Lung (tissue), 12 donors: ENCODE results near the gene LPAR1. TPM values are rescaled to one million over a fixed set of nuclear protein-coding genes. Genes with fewer than 3 reads are reported as not detected.

ENCODE experiments used
- ATAC-seq: fragments of 200-7000 bp; cut with Tn5 transposase; one replicate; pipeline ENCODE4 v1.9.1; 2020; ENCODE audit warnings: moderate number of reproducible peaks; ENCODE audit not compliant: insufficient read depth, low FRiP score
- DNase-seq, 3 donors: peaks; one replicate each; pipeline ENCODE4 v3.0.0-alpha.2; 2013 to 2017
- H3K27ac ChIP-seq, 2 donors: one replicate each; pipeline ENCODE4 v1.5.1; 2013; ENCODE audit warnings: mild to moderate bottlenecking in 2 of 2, moderate library complexity in 2 of 2, control low read depth in 1 of 2, inconsistent platforms in 1 of 2, low read depth in 1 of 2, low read length in 1 of 2
- H3K27me3 ChIP-seq, 3 donors: one replicate each; pipeline ENCODE4 v1.5.1; 2013; ENCODE audit warnings: low read length in 2 of 3; ENCODE audit not compliant: control insufficient read depth in 3 of 3, insufficient read depth in 3 of 3
- H3K36me3 ChIP-seq, 4 donors: one replicate each; pipeline ENCODE4 v1.5.1; 2013; ENCODE audit warnings: low read length in 4 of 4, mild to moderate bottlenecking in 1 of 4, moderate library complexity in 1 of 4; ENCODE audit not compliant: control insufficient read depth in 4 of 4, insufficient read depth in 4 of 4
- H3K4me1 ChIP-seq, 5 donors: one replicate each; pipeline ENCODE4 v1.5.1; 2013; ENCODE audit warnings: low read length in 5 of 5, mild to moderate bottlenecking in 2 of 5, moderate library complexity in 1 of 5; ENCODE audit not compliant: control insufficient read depth in 5 of 5, insufficient read depth in 5 of 5
- H3K4me3 ChIP-seq: one replicate; pipeline ENCODE4 v1.5.1; 2013; ENCODE audit warnings: mild to moderate bottlenecking, control low read depth, moderate library complexity
- H3K9ac ChIP-seq, 2 donors: one replicate each; pipeline ENCODE4 v1.5.1; 2013; ENCODE audit warnings: low read length in 2 of 2, control low read depth in 1 of 2; ENCODE audit not compliant: insufficient read depth in 1 of 2
- H3K9me3 ChIP-seq, 4 donors: one replicate each; pipeline ENCODE4 v1.5.1; 2013; ENCODE audit warnings: low read length in 3 of 4, mild to moderate bottlenecking in 1 of 4, moderate library complexity in 1 of 4; ENCODE audit not compliant: control insufficient read depth in 4 of 4, insufficient read depth in 3 of 4
- WGBS, 2 donors: extraction: QIAGEN DNeasy Blood & Tissue Kit; methylation state at CpG; one replicate each; pipeline ENCODE4 v1.1.7; 2013; 5-methylcytosine and 5-hydroxymethylcytosine counted together
- polyA plus RNA-seq, 2 donors: library from polyadenylated mRNA; stranded (reverse); fragments of 200-250 nt; gene quantifications; one replicate each; pipeline ENCODE4 v1.2.1, GENCODE V29; 2013
- total RNA-seq, 2 donors: library from RNA; depleted of rRNA in 1 of 2; stranded (reverse); fragments of >200 nt in 1 of 2; gene quantifications; one replicate each; pipeline ENCODE4 v1.2.1, GENCODE V29; 2014 to 2021
- TF ChIP-seq, protein P1 (sequence below): IDR thresholded peaks from 2 replicates; pipeline ENCODE4 v1.5.1; 2012; ENCODE audit warnings: mild to moderate bottlenecking; ENCODE audit errors: control extremely low read depth, extremely low read depth
- donor health status: control.
- donor health status: control.
- donor health status: Bipolar disorder and iron deficiency.
- donor health status: healthy.
- donor health status: DM: yes; HTN: yes; CAD: no.

LPAR1 gene
- total and polyA plus RNA-seq, 4 donors, result 5.2 to 47.6 (median 23.3) TPM

GRCh38 chr9:111034170-111034897 is 3.9 kb downstream of the LPAR1 start:
- H3K4me1 ChIP-seq, result peaks cover 0 to 45% (median 3%) of the 10 kb centered on the region in 5 donors
- no peaks in the 10 kb centered on the region for H3K27me3 ChIP-seq
- H3K9ac ChIP-seq, result peak overlapping the region in 1 of 2 donors; percentile 99
- H3K9me3 ChIP-seq, result peaks cover 0 to 3% (median 0%) of the 10 kb centered on the region in 4 donors
- TF ChIP-seq, protein P1, sequence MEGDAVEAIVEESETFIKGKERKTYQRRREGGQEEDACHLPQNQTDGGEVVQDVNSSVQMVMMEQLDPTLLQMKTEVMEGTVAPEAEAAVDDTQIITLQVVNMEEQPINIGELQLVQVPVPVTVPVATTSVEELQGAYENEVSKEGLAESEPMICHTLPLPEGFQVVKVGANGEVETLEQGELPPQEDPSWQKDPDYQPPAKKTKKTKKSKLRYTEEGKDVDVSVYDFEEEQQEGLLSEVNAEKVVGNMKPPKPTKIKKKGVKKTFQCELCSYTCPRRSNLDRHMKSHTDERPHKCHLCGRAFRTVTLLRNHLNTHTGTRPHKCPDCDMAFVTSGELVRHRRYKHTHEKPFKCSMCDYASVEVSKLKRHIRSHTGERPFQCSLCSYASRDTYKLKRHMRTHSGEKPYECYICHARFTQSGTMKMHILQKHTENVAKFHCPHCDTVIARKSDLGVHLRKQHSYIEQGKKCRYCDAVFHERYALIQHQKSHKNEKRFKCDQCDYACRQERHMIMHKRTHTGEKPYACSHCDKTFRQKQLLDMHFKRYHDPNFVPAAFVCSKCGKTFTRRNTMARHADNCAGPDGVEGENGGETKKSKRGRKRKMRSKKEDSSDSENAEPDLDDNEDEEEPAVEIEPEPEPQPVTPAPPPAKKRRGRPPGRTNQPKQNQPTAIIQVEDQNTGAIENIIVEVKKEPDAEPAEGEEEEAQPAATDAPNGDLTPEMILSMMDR, result no peak
- peak in 2 of 3 donors; percentile 59 to 66 for DNase-seq
- peaks cover 0 to 8% (median 4%) of the 10 kb centered on the region in 4 donors for H3K36me3 ChIP-seq
- no peak overlapping the region for H3K27ac ChIP-seq
- WGBS, 2 donors, result 58 to 61% methylated on average over 6 of the region's 6 CpGs
- no peak for ATAC-seq
- no peak overlapping the region for H3K4me3 ChIP-seq

DNA sequence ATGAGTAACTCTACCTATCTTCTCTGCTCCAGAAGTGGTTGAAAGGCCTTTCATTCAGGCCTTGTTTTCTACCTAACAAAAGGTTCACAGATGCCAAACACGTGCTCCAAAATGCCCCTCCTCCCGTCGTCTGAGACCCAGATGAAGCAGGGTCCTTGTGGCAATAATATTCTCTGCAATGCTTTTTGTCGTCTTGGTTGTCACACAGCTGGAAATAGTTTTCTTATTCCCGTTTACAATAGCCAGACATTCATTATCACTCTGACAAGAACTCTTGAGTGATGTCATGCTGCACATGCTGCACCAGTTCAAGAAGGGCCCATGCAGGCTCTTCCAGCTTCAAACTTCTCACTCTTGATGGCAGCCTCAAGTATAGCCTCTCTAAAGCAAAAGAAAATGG is 7.8 kb downstream of the LPAR1 start:
- no peak overlapping the region for H3K4me3 ChIP-seq
- H3K9ac ChIP-seq, result no peak overlapping the region
- H3K27me3 ChIP-seq, result no peaks in the 10 kb centered on the region
- peaks cover 0 to 12% (median 1%) of the 10 kb centered on the region in 4 donors for H3K36me3 ChIP-seq
- H3K27ac ChIP-seq, result no peak overlapping the region
- 64 to 82% methylated on average over 5 of the region's 5 CpGs for WGBS, 2 donors
- H3K4me1 ChIP-seq, result peaks cover 0 to 36% (median 0%) of the 10 kb centered on the region in 5 donors
- no peak for DNase-seq
- TF ChIP-seq, protein P1, result no peak
- ATAC-seq, result no peak
- H3K9me3 ChIP-seq, result no peaks in the 10 kb centered on the region

GRCh38 chr9:111029260-111029659 is 9.0 kb downstream of the LPAR1 start:
- WGBS, 2 donors, result 53 to 57% methylated on average over 4 of the region's 4 CpGs
- H3K9ac ChIP-seq, result no peak overlapping the region

More at GRCh38 chr9:111029260-111029659, 9.0 kb downstream of the LPAR1 start:
- H3K9me3 ChIP-seq, result no peaks in the 10 kb centered on the region
- no peak overlapping the region for H3K4me3 ChIP-seq
- no peaks in the 10 kb centered on the region for H3K27me3 ChIP-seq
- DNase-seq, result no peak
- TF ChIP-seq, protein P1, result no peak
- no peak for ATAC-seq
- H3K27ac ChIP-seq, result no peak overlapping the region
- H3K36me3 ChIP-seq, result peaks cover 0 to 12% (median 1%) of the 10 kb centered on the region in 4 donors
- peaks cover 0 to 24% (median 0%) of the 10 kb centered on the region in 5 donors for H3K4me1 ChIP-seq
